Thyroid gland (tissue), 4 donors: ENCODE measurements around the gene DUS1L.

ENCODE experiments used
- CTCF ChIP-seq, 6 experiments: fragments of 200-600 bp in 3 of 6; fragments of 450-650 bp in 3 of 6; sonication (generic) in 3 of 6; IDR thresholded peaks; one replicate each; pipeline ENCODE4 v1.5.1; 2016 to 2019; ENCODE audit warnings: antibody characterized with exemption in 6 of 6, mild to moderate bottlenecking in 2 of 6, inconsistent platforms in 1 of 6, moderate library complexity in 1 of 6
- POLR2A ChIP-seq, 2 donors: fragments of 450-650 bp; IDR thresholded peaks; one replicate each; pipeline ENCODE4 v1.6.1; 2017; ENCODE audit warnings: antibody characterized with exemption in 2 of 2, mild to moderate bottlenecking in 2 of 2, moderate library complexity in 1 of 2

GRCh38 chr17:82018152-82018988 lies 47.2 kb downstream of the DUS1L start:
- TF ChIP-seq POLR2A (IDR thresholded peaks at IDR 0.05) (no peak), CTCF (IDR thresholded peaks at IDR 0.05) (no peak)
